OCI-LY1 (cell line): ENCODE results near the gene TANGO6.

Experiments used
- H2AFZ ChIP-seq: fragments of 200-600 bp; sonication (generic), shearing (Covaris generic); 2 replicates; pipeline ENCODE4 v1.6.0; 2014; ENCODE audit warnings: antibody characterized with exemption, mild to moderate bottlenecking, low read length
- H3F3A ChIP-seq: fragments of 200-600 bp; sonication (generic), shearing (Covaris generic); 2 replicates; pipeline ENCODE4 v1.6.0; 2014; ENCODE audit warnings: mild to moderate bottlenecking, antibody characterized with exemption, low read length, moderate library complexity; ENCODE audit not compliant: insufficient read depth
- H3K27ac ChIP-seq: fragments of 200-600 bp; sonication (generic); 2 replicates; pipeline ENCODE4 v1.5.1; 2014; ENCODE audit warnings: low read length, mixed run types, mild to moderate bottlenecking, low read depth; ENCODE audit not compliant: poor library complexity, severe bottlenecking
- H3K27me3 ChIP-seq: fragments of 200-600 bp; sonication (generic); 2 replicates; pipeline ENCODE4 v1.6.0; 2014; ENCODE audit warnings: antibody characterized with exemption, mild to moderate bottlenecking, low read length, moderate library complexity; ENCODE audit not compliant: insufficient read depth
- H3K36me3 ChIP-seq: fragments of 200-600 bp; sonication (generic); 2 replicates; pipeline ENCODE4 v1.6.1; 2014; ENCODE audit warnings: mild to moderate bottlenecking, antibody characterized with exemption, low read length, moderate library complexity, mixed read lengths; ENCODE audit not compliant: insufficient read depth
- H3K4me1 ChIP-seq: fragments of 200-600 bp; sonication (generic); 2 replicates; pipeline ENCODE4 v1.5.1; 2014; ENCODE audit warnings: mild to moderate bottlenecking, low read length, moderate library complexity; ENCODE audit not compliant: insufficient read depth, severe bottlenecking
- H3K4me2 ChIP-seq: fragments of 200-600 bp; sonication (generic), shearing (Covaris generic); 2 replicates; pipeline ENCODE4 v1.6.1; 2014; ENCODE audit warnings: low read length
- H3K4me3 ChIP-seq: fragments of 200-600 bp; sonication (generic); 2 replicates; pipeline ENCODE4 v1.5.1; 2014; ENCODE audit warnings: low read length, low read depth, mild to moderate bottlenecking, mixed read lengths; ENCODE audit not compliant: poor library complexity, severe bottlenecking
- H3K79me2 ChIP-seq: fragments of 200-600 bp; shearing (Covaris generic); 2 replicates; pipeline ENCODE4 v1.6.1; 2016; ENCODE audit warnings: mixed run types, low read length, mixed read lengths; ENCODE audit not compliant: insufficient read depth
- H3K9ac ChIP-seq: fragments of 200-600 bp; sonication (generic), shearing (Covaris generic); 2 replicates; pipeline ENCODE4 v1.6.1; 2014; ENCODE audit warnings: mild to moderate bottlenecking, low read length, mixed read lengths
- H3K9me2 ChIP-seq: fragments of 200-600 bp; sonication (generic), shearing (Covaris generic); 2 replicates; pipeline ENCODE4 v1.6.1; 2014; ENCODE audit warnings: low read depth, mild to moderate bottlenecking, low read length, mixed read lengths
- H3K9me3 ChIP-seq: fragments of 200-600 bp; shearing (Covaris generic); 2 replicates; pipeline ENCODE4 v1.6.1; 2014; ENCODE audit warnings: low read length, mixed read lengths
- H4K20me1 ChIP-seq: fragments of 200-600 bp; sonication (generic), shearing (Covaris generic); 2 replicates; pipeline ENCODE4 v1.6.0; 2016; ENCODE audit warnings: mild to moderate bottlenecking, low read length; ENCODE audit not compliant: insufficient read depth
- CTCF ChIP-seq: fragments of 200-600 bp; sonication (generic), shearing (Covaris generic); IDR thresholded peaks from 2 replicates; pipeline ENCODE4 v1.5.1; 2017; ENCODE audit warnings: mild to moderate bottlenecking, antibody characterized with exemption, low read length, moderate library complexity, mixed read lengths
- EZH2 ChIP-seq: fragments of 200-600 bp; sonication (generic), shearing (Covaris generic); IDR thresholded peaks from 2 replicates; pipeline ENCODE4 v1.8.0; 2017; ENCODE audit warnings: borderline replicate concordance, mixed run types, mild to moderate bottlenecking, antibody characterized with exemption, low read length, moderate library complexity, mixed read lengths

TANGO6 gene

GRCh38 chr16:69118468-69118867, 275.1 kb downstream of the TANGO6 start:
- Histone ChIP-seq H3K4me1 (no peaks in the 10 kb centered on the region), H3K27ac (no peak overlapping the region), H3K9me3 (no peaks in the 10 kb centered on the region), H4K20me1 (no peaks in the 10 kb centered on the region), H3K36me3 (peaks cover 54% of the 10 kb centered on the region), H2AFZ (no peak overlapping the region), H3F3A (no peaks in the 10 kb centered on the region), H3K4me3 (no peak overlapping the region), H3K27me3 (no peaks in the 10 kb centered on the region), H3K9me2 (no peaks in the 10 kb centered on the region), H3K9ac (no peak overlapping the region), H3K4me2 (no peak overlapping the region), H3K79me2 (no peaks in the 10 kb centered on the region)
- no peak for TF ChIP-seq EZH2
- no peak for TF ChIP-seq CTCF

- Histone ChIP-seq H3K4me3 (no peak overlapping the region), H3K4me1 (no peaks in the 10 kb centered on the region), H3K27ac (no peak overlapping the region), H3K27me3 (no peaks in the 10 kb centered on the region), H3F3A (no peaks in the 10 kb centered on the region), H3K9me3 (no peaks in the 10 kb centered on the region), H4K20me1 (no peaks in the 10 kb centered on the region), H3K9me2 (no peaks in the 10 kb centered on the region), H3K36me3 (peaks cover 54% of the 10 kb centered on the region), H2AFZ (no peak overlapping the region), H3K4me2 (no peak overlapping the region), H3K9ac (no peak overlapping the region), H3K79me2 (no peaks in the 10 kb centered on the region)
- no peak for TF ChIP-seq EZH2
- no peak for TF ChIP-seq CTCF
These were observed 275.7 kb downstream of the TANGO6 start for GRCh38 chr16:69118994-69119393.

GRCh38 chr16:69119536-69119935, 276.2 kb downstream of the TANGO6 start:
- H3K27ac ChIP-seq, result no peak overlapping the region
- H3K27me3 ChIP-seq, result no peaks in the 10 kb centered on the region
- no peak overlapping the region for H2AFZ ChIP-seq
- no peaks in the 10 kb centered on the region for H3K9me3 ChIP-seq
- TF ChIP-seq CTCF (no peak), EZH2 (no peak)
- H3K4me3 ChIP-seq, result no peak overlapping the region
- H3K4me1 ChIP-seq, result no peaks in the 10 kb centered on the region
- H3K79me2 ChIP-seq, result no peaks in the 10 kb centered on the region
- H4K20me1 ChIP-seq, result no peaks in the 10 kb centered on the region
- H3K9me2 ChIP-seq, result no peaks in the 10 kb centered on the region
- H3K9ac ChIP-seq, result no peak overlapping the region
- H3K4me2 ChIP-seq, result no peak overlapping the region
- peaks cover 54% of the 10 kb centered on the region for H3K36me3 ChIP-seq
- H3F3A ChIP-seq, result no peaks in the 10 kb centered on the region
